SU-DHL-6 (cell line): ENCODE data around the gene MSL3B.
"Not testable (repeated sequence)": the region's sequence is repeated elsewhere in the genome, so short reads cannot be mapped to it uniquely, and the experiment has no call there.

Source experiments
- H2AFZ ChIP-seq: fragments of 200-600 bp; sonication (generic); 2 replicates; pipeline ENCODE4 v1.6.1; 2014; ENCODE audit warnings: low read depth, mild to moderate bottlenecking, moderate library complexity, mixed read lengths, antibody characterized with exemption, low read length; ENCODE audit not compliant: severe bottlenecking
- H3F3A ChIP-seq: fragments of 200-600 bp; shearing (Covaris generic); 2 replicates; pipeline ENCODE4 v1.6.0; 2016; ENCODE audit warnings: antibody characterized with exemption, mild to moderate bottlenecking; ENCODE audit not compliant: insufficient read depth
- H3K27ac ChIP-seq: fragments of 200-600 bp; sonication (generic); 2 replicates; pipeline ENCODE4 v1.5.1; 2016; ENCODE audit warnings: low read depth, mild to moderate bottlenecking, low read length, moderate library complexity, mixed read lengths
- H3K27me3 ChIP-seq: fragments of 200-600 bp; sonication (generic), shearing (Covaris generic); 2 replicates; pipeline ENCODE4 v1.6.0; 2014; ENCODE audit warnings: mild to moderate bottlenecking, low read length
- H3K36me3 ChIP-seq: fragments of 200-600 bp; sonication (generic); 2 replicates; pipeline ENCODE4 v1.6.1; 2014; ENCODE audit warnings: mild to moderate bottlenecking, low read length, mixed read lengths
- H3K4me2 ChIP-seq: fragments of 300-600, 200-600 bp; shearing (Covaris generic), sonication (generic); 2 replicates; pipeline ENCODE4 v1.6.0; 2014; ENCODE audit warnings: low read length, low read depth, mild to moderate bottlenecking; ENCODE audit not compliant: poor library complexity, severe bottlenecking
- H3K4me3 ChIP-seq: fragments of 200-600 bp; sonication (generic); 2 replicates; pipeline ENCODE4 v1.5.1; 2014; ENCODE audit warnings: antibody characterized with exemption, low read length, mild to moderate bottlenecking, mixed read lengths; ENCODE audit not compliant: insufficient read depth, poor library complexity, severe bottlenecking
- H3K79me2 ChIP-seq: fragments of 200-600 bp; sonication (generic); 2 replicates; pipeline ENCODE4 v1.6.1; 2014; ENCODE audit warnings: mild to moderate bottlenecking, low read length, moderate library complexity; ENCODE audit not compliant: insufficient read depth
- H3K9ac ChIP-seq: fragments of 200-600 bp; sonication (generic); 2 replicates; pipeline ENCODE4 v1.7.0; 2014; ENCODE audit warnings: mild to moderate bottlenecking, low read length
- H3K9me2 ChIP-seq: fragments of 200-600 bp; sonication (generic); replicated peaks from 2 replicates; pipeline ENCODE4 v1.6.1; 2014; ENCODE audit warnings: low read length; ENCODE audit not compliant: insufficient read depth
- H3K9me3 ChIP-seq: fragments of 200-600 bp; sonication (generic); 2 replicates; pipeline ENCODE4 v1.6.1; 2014; ENCODE audit warnings: low read length, mixed read lengths; ENCODE audit not compliant: insufficient read depth
- H4K20me1 ChIP-seq: fragments of 200-600 bp; sonication (generic); 2 replicates; pipeline ENCODE4 v1.6.1; 2014; ENCODE audit warnings: low read depth, mild to moderate bottlenecking, antibody characterized with exemption, low read length, moderate library complexity, mixed read lengths
- EZH2phosphoT487 ChIP-seq: fragments of 200-600 bp; sonication (generic), shearing (Covaris generic); conservative IDR thresholded peaks from 2 replicates; pipeline ENCODE4 v1.6.1; 2018; ENCODE audit warnings: mild to moderate bottlenecking, antibody characterized with exemption, low read length, moderate library complexity, mixed read lengths
- TF ChIP-seq, protein P1 (sequence below): fragments of 200-600 bp; sonication (generic); IDR thresholded peaks from one replicate; pipeline ENCODE4 v1.5.1; 2017; ENCODE audit warnings: antibody characterized with exemption, mild to moderate bottlenecking, low read length, moderate library complexity; ENCODE audit not compliant: insufficient read depth, poor library complexity, severe bottlenecking

MSL3B gene

DNA sequence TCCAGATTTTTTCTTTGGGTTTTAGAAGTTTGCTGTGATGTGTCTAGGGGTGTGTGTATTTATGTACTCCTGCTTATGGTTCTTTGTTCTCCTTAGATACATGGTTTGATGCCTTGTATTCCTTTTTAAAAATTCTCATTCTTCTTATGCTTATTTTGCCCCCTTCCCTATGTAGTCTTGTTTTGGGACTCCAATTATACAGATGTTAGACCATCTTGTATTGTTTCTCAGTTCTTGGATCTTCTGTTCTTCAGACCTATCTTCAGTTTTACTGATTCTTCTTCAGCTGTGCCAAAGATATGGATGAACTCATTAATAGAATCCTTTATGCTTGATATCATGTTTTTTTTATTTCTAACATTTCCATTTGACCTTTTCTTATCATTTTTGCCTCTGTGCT is 14.2 kb upstream of the MSL3B start:
- Histone ChIP-seq H3K4me2 (no peak overlapping the region), H4K20me1 (no peaks in the 10 kb centered on the region), H3K36me3 (no peaks in the 10 kb centered on the region), H2AFZ (no peak overlapping the region), H3K9me2 (no peaks in the 10 kb centered on the region), H3K27ac (no peak overlapping the region), H3K9ac (no peak overlapping the region), H3K79me2 (no peaks in the 10 kb centered on the region), H3F3A (no peaks in the 10 kb centered on the region), H3K9me3 (no peaks in the 10 kb centered on the region), H3K27me3 (no peaks in the 10 kb centered on the region), H3K4me3 (no peak overlapping the region)
- no peak for TF ChIP-seq EZH2phosphoT487
- TF ChIP-seq, protein P1, sequence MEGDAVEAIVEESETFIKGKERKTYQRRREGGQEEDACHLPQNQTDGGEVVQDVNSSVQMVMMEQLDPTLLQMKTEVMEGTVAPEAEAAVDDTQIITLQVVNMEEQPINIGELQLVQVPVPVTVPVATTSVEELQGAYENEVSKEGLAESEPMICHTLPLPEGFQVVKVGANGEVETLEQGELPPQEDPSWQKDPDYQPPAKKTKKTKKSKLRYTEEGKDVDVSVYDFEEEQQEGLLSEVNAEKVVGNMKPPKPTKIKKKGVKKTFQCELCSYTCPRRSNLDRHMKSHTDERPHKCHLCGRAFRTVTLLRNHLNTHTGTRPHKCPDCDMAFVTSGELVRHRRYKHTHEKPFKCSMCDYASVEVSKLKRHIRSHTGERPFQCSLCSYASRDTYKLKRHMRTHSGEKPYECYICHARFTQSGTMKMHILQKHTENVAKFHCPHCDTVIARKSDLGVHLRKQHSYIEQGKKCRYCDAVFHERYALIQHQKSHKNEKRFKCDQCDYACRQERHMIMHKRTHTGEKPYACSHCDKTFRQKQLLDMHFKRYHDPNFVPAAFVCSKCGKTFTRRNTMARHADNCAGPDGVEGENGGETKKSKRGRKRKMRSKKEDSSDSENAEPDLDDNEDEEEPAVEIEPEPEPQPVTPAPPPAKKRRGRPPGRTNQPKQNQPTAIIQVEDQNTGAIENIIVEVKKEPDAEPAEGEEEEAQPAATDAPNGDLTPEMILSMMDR: no peak

DNA sequence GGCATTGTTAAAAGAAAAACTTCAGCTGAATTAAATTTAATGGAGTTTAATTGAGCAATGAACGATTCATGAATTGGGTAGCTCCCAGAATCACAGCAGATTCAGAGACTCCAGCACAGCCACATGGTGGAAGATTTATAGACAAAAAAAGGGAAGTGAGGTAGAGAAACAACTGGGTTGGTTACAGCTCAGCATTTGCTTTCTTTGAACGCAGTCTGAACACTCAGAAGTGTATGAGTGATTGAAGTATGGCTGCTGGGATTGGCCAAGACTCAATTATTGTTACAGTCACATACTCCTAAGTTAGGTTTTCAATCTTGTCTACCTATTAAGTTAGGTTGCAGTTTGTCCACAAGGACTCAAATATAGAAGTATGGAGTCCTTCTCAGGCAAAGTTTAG is 3.9 kb upstream of the MSL3B start:
- not testable (repeated sequence) for H3K4me3 ChIP-seq, H3K79me2 ChIP-seq, H2AFZ ChIP-seq, H3K9ac ChIP-seq, H4K20me1 ChIP-seq, H3F3A ChIP-seq, H3K27me3 ChIP-seq, H3K9me3 ChIP-seq, H3K9me2 ChIP-seq, H3K27ac ChIP-seq, H3K36me3 ChIP-seq, H3K4me2 ChIP-seq

DNA sequence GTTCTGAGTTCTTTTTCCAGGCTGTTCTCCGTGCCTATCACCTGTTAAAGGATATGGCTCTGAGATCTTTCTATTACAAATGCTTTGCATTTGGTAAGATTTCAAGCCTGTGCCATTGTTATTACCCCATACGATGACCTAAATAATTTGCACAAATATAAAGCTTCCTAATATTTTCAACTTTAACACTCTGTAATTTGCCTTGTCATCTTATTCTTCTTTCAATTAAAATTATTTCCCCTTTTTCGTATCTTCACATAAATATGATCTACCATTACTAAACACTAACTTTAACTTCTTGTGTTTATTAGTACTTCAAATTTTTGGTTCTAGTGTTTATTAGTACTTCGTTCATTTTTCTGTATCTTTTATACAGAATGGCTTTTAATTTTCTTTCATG is 3.2 kb upstream of the MSL3B start:
- Histone ChIP-seq H3K36me3 (0 out of 2 replicates have a peak, but pooled peaks cover 3% of the 10 kb centered on the region), H3K27me3 (no peaks in the 10 kb centered on the region), H3K4me2 (no peak overlapping the region), H3K27ac (no peak overlapping the region), H3K4me3 (no peak overlapping the region), H2AFZ (no peak overlapping the region), H3K79me2 (no peaks in the 10 kb centered on the region), H3K9me3 (no peaks in the 10 kb centered on the region), H3K9ac (no peak overlapping the region), H4K20me1 (no peaks in the 10 kb centered on the region), H3K9me2 (no peaks in the 10 kb centered on the region), H3F3A (no peaks in the 10 kb centered on the region)
- no peak for TF ChIP-seq EZH2phosphoT487
- TF ChIP-seq, protein P1: no peak

DNA sequence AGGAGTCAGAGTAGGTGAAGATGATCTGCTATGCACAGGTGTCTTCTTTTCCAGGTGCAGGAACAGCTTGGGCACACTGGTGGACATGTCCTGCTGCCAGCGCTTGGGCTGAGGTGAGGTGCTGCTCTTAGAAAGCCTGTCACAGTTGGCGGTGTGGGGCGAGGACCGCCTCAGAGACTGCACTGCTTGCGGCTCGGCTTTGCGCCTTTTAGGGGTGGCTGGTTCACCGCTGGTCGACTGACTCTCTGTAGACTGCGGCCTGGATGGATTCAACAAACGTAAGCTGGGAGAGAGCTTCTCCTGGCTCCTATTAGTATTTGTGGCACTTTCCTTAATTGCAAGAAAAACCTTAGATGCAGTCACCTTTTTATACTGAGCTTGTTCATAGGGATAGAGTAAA is 1.7 kb downstream of the MSL3B start:
- Histone ChIP-seq H3K27ac (no peak overlapping the region), H3K9me2 (no peaks in the 10 kb centered on the region), H2AFZ (no peak overlapping the region), H3F3A (no peaks in the 10 kb centered on the region), H3K36me3 (no peaks in the 10 kb centered on the region), H3K27me3 (no peaks in the 10 kb centered on the region), H4K20me1 (no peaks in the 10 kb centered on the region), H3K4me3 (no peak overlapping the region), H3K79me2 (no peaks in the 10 kb centered on the region), H3K4me2 (no peak overlapping the region), H3K9me3 (no peaks in the 10 kb centered on the region), H3K9ac (no peak overlapping the region)
- TF ChIP-seq, protein P1: no peak
- no peak for TF ChIP-seq EZH2phosphoT487
